Activated naive CD4-positive, alpha-beta T cell treated with anti-CD3 and anti-CD28 coated beads for 36 hours (primary cell): Measurements from ENCODE around the gene CHRD. TPM values are rescaled to one million over a fixed set of nuclear protein-coding genes. Genes with fewer than 3 reads are reported as not detected.

Experiments used
- CTCF ChIA-PET: fragments of 350-600 bp; sonication (Branson Sonifier 250); formaldehyde crosslinking; loops from one replicate; lab custom pipeline; 2021; ENCODE audit warnings: antibody characterized with exemption; lab: Charles Lee
- DNase-seq: peaks from one replicate; pipeline ENCODE4 v3.0.0-alpha.2; 2020
- H3K27ac Mint-ChIP-seq: one replicate; pipeline ENCODE4 v1.8.0; 2021; ENCODE audit warnings: mild to moderate bottlenecking, mixed read lengths
- H3K27me3 Mint-ChIP-seq: one replicate; pipeline ENCODE4 v1.8.0; 2021; ENCODE audit warnings: low read depth, mixed read lengths
- H3K36me3 Mint-ChIP-seq: one replicate; pipeline ENCODE4 v1.8.0; 2021; ENCODE audit warnings: low read depth, mixed read lengths
- H3K4me1 Mint-ChIP-seq: one replicate; pipeline ENCODE4 v1.8.0; 2021; ENCODE audit warnings: low read depth, mixed read lengths
- H3K4me3 Mint-ChIP-seq: one replicate; pipeline ENCODE4 v1.8.0; 2021; ENCODE audit warnings: mild to moderate bottlenecking, moderate library complexity, mixed read lengths
- H3K9me3 Mint-ChIP-seq: one replicate; pipeline ENCODE4 v1.8.0; 2021; ENCODE audit warnings: mixed read lengths
- intact Hi-C: fragments of 100-400 bp; cut with micrococcal nuclease; formaldehyde crosslinking; loops from one replicate; pipeline ENCODE4 v1.15.1; 2023
- total RNA-seq, 2 experiments: library from RNA; stranded (reverse); gene quantifications; one replicate each; pipeline ENCODE4 v1.2.3, GENCODE V29; 2021

CHRD gene
- total RNA-seq, 2 experiments from 2014 or later = not detected

GRCh38 chr3:184389935-184390528 is 10.2 kb downstream of the CHRD start:
- Mint-ChIP-seq H3K4me3 (no peak overlapping the region), H3K36me3 (no peaks in the 10 kb centered on the region), H3K27me3 (peaks cover 6% of the 10 kb centered on the region), H3K27ac (no peak overlapping the region), H3K9me3 (no peaks in the 10 kb centered on the region), H3K4me1 (no peaks in the 10 kb centered on the region)
- intact Hi-C loops = no loop called here
- DNase-seq = no peak
- CTCF ChIA-PET = interaction anchor here (0.9 to 1.0 kb wide), 2 partner anchors 14 to 18 kb away, joined by 3 to 4 read pairs; no protein-coding TSS in a partner anchor

DNA sequence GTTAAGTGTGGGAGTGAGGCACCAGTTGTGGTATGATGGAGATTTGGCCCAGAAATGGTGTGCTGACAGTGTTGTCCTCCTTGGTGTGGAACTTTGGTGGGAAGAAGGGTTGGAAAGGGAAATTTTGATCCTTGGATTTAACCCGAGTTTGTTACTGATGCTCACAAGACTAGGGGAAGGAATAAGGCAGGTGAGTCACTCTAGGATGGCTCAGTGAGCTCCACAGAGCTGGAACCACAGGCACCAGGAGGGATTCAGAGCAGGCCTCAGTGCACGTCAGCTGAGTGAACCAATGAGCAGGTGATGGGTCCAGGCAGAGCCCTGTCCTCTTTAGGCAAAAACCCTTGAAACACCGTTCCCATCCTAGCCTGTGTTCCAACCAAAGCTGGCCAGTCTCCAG is 11.4 kb downstream of the CHRD start:
- Mint-ChIP-seq H3K9me3 (no peaks in the 10 kb centered on the region), H3K27me3 (peaks cover 5% of the 10 kb centered on the region), H3K4me1 (no peaks in the 10 kb centered on the region), H3K4me3 (no peak overlapping the region), H3K36me3 (no peaks in the 10 kb centered on the region), H3K27ac (no peak overlapping the region)
- DNase-seq = no peak
- intact Hi-C loops = no loop called here
- CTCF ChIA-PET = interaction anchor here (0.7 to 1.2 kb wide), 3 partner anchors 18 to 122 kb away, joined by 3 to 4 read pairs (median 3); no protein-coding TSS in a partner anchor

DNA sequence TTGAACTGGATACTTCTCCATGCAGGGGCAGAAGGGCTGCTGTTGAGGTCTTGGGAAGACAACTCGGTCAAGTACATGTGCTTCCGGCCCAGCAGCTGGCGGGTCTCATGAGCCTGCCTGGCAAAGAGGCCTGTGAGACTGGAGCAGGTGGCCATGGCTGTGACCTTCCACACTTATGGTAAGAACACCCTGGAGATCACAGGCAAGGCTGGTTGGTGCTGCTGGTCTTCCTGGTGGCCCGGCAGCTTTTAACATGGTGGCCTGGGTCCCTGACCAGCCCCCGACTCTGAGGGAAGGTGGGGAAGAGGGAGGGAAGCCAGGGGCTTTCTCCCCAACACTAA is 15.4 kb downstream of the CHRD start:
- DNase-seq = no peak
- intact Hi-C loops = no loop called here
- no peak overlapping the region for H3K4me3 Mint-ChIP-seq
- no peaks in the 10 kb centered on the region for H3K9me3 Mint-ChIP-seq
- CTCF ChIA-PET = no interaction called here
- H3K4me1 Mint-ChIP-seq = no peaks in the 10 kb centered on the region
- H3K27me3 Mint-ChIP-seq = peaks cover 7% of the 10 kb centered on the region
- H3K36me3 Mint-ChIP-seq = no peaks in the 10 kb centered on the region
- no peak overlapping the region for H3K27ac Mint-ChIP-seq

GRCh38 chr3:184399410-184399809 is 19.6 kb downstream of the CHRD start:
- Mint-ChIP-seq H3K4me3 (no peak overlapping the region), H3K4me1 (no peaks in the 10 kb centered on the region), H3K9me3 (no peaks in the 10 kb centered on the region), H3K27me3 (peaks cover 14% of the 10 kb centered on the region), H3K27ac (no peak overlapping the region), H3K36me3 (no peaks in the 10 kb centered on the region)
- DNase-seq = no peak
- CTCF ChIA-PET = interaction anchor here (0.6 to 0.7 kb wide), 2 partner anchors 15 to 27 kb away, joined by 4 to 5 read pairs; no protein-coding TSS in a partner anchor
- intact Hi-C loops = no loop called here

- CTCF ChIA-PET = interaction anchor here (0.7 to 1.4 kb wide), 2 partner anchors 34 to 831 kb away, joined by 4 to 5 read pairs; no protein-coding TSS in a partner anchor
These were observed 25.5 kb downstream of the CHRD start for GRCh38 chr3:184405075-184406030.

DNA sequence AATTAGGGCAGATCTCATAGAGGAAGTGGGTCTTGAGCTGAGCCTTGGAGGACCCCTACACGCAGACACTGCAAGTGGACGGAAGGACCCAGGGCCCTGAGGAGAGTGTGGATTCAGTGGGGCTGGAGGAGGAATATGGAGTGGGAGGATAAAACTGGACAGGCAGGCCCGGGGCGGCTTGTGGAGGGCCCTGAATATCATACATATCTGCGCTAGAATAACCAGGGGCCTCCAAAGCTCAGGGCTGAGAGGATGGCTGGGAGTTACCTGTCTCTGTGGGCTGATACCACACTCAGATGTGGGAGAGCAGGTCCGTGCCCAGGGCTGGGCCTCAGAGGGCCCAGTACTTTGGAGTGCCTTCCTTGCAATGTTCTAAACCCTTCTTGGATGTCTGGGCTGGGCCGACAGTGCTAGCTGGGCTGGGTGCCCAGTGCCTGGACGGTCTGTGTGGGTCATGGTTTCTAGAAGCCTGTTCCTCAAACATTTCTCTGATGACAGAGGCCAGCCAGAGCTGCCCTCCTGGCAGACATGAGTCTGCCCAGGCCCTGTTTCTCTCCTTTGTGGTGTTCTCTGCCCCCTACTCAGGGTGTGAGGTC is 29.6 kb downstream of the CHRD start:
- no peak for DNase-seq
- Mint-ChIP-seq H3K36me3 (no peaks in the 10 kb centered on the region), H3K9me3 (no peaks in the 10 kb centered on the region), H3K27me3 (no peaks in the 10 kb centered on the region), H3K27ac (no peak overlapping the region), H3K4me1 (no peaks in the 10 kb centered on the region), H3K4me3 (no peak overlapping the region)
- CTCF ChIA-PET = interaction anchor here (1.1 kb wide), 1 partner anchor 104 kb away, joined by 4 read pairs; no protein-coding TSS in a partner anchor
- intact Hi-C loops = no loop called here

More at GRCh38 chr3:184405075-184406030, 25.5 kb downstream of the CHRD start:
- no peaks in the 10 kb centered on the region for H3K9me3 Mint-ChIP-seq
- H3K27me3 Mint-ChIP-seq = peaks cover 9% of the 10 kb centered on the region
- no peak overlapping the region for H3K4me3 Mint-ChIP-seq
- H3K27ac Mint-ChIP-seq = no peak overlapping the region
- H3K36me3 Mint-ChIP-seq = no peaks in the 10 kb centered on the region
- intact Hi-C loops = no loop called here
- no peak for DNase-seq
- no peaks in the 10 kb centered on the region for H3K4me1 Mint-ChIP-seq

DNA sequence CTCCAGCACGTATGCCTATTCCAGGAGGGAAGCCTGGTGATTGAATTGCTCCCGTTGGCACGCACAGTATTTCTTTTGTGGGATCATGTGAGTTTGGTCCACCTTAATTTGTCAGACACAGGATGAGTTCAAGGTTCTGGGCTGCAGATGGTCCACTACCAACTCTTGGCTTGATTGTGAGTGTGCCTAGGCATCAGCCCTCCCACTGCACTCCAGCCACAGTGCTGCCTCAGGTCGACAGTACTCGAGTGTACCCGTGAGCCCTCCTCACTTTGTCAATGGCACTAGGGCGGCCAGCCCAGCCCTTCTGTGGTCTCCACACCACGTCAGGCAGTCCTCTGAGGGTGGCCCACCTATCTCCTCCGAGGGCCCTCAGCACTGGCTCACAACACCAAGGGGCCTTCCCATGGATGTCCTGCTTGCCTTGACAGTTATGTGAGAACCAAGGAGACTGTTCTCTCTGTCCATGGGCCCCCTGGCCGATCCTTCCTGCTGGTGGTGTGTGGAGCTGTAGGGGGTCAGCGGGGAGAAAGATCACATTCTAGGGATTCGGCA is 30.2 kb downstream of the CHRD start:
- H3K27ac Mint-ChIP-seq = no peak overlapping the region
- DNase-seq = no peak
- no peak overlapping the region for H3K4me3 Mint-ChIP-seq
- H3K36me3 Mint-ChIP-seq = no peaks in the 10 kb centered on the region
- CTCF ChIA-PET = interaction anchor here (1.1 kb wide), 1 partner anchor 104 kb away, joined by 4 read pairs; no protein-coding TSS in a partner anchor
- H3K27me3 Mint-ChIP-seq = no peaks in the 10 kb centered on the region
- intact Hi-C loops = no loop called here
- no peaks in the 10 kb centered on the region for H3K4me1 Mint-ChIP-seq
- no peaks in the 10 kb centered on the region for H3K9me3 Mint-ChIP-seq

DNA sequence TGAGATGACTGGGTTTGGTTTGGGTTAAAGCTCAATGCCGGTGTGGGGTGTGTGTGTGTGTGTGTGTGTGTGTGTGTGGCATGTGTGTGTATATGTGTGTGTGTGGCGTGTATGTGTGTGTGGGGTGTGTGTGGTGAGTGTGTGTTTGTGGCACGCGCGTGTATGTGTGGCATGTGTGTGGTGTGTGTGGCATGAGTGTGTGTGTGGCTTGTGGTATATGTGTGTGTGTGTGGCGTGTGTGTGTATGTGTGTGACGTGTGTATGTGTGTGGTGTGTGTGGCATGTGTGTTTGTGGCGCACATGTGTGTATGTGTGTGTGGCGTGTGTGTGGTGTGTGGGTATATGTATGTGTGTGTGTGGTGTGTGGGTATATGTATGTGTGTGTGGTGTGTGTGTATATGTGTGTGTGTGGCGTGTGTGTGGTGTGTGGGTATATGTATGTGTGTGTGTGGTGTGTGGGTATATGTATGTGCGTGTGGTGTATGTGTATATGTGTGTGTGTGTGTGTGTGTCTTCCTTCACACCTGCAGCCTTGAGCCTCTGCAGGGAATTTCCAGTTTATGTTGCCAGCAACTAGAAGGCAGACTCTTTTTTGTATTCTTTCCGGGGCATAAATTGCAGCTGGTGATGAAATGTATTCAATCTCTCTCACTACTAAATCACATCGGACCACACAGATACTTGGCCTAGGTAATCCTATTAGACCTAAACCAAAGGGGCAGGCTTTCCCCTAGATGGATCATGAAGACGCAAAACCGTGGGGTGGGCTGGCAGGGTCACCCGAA is 34.8 kb downstream of the CHRD start:
- Mint-ChIP-seq H3K4me3 (no peak overlapping the region), H3K27ac (no peak overlapping the region), H3K36me3 (no peaks in the 10 kb centered on the region), H3K9me3 (no peaks in the 10 kb centered on the region), H3K4me1 (no peaks in the 10 kb centered on the region), H3K27me3 (no peaks in the 10 kb centered on the region)
- intact Hi-C loops = no loop called here
- DNase-seq = no peak
- CTCF ChIA-PET = interaction anchor here (0.6 to 1.6 kb wide), 4 partner anchors 99 to 520 kb away, joined by 3 to 7 read pairs (median 4); no protein-coding TSS in a partner anchor

DNA sequence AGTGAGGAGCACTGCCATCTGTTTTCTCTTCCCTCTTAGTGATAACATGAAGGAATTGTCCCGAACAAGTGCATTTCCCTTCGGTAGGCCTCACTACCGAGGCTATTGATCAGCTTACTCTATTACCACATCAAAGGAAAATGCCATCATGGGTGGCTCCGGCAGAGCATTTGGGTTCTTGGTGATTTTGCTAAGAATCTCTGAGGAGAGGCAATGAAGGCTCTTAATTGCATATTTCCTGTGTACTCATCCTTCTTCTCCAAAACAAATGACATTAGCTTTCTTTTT is 35.3 kb downstream of the CHRD start:
- no peaks in the 10 kb centered on the region for H3K9me3 Mint-ChIP-seq
- no peak overlapping the region for H3K27ac Mint-ChIP-seq
- no peaks in the 10 kb centered on the region for H3K27me3 Mint-ChIP-seq
- no peaks in the 10 kb centered on the region for H3K36me3 Mint-ChIP-seq
- no peaks in the 10 kb centered on the region for H3K4me1 Mint-ChIP-seq
- intact Hi-C loops = no loop called here
- DNase-seq = no peak
- CTCF ChIA-PET = interaction anchor here (0.6 kb wide), 2 partner anchors 188 to 520 kb away, joined by 3 to 7 read pairs; no protein-coding TSS in a partner anchor
- no peak overlapping the region for H3K4me3 Mint-ChIP-seq

- no peak overlapping the region for H3K27ac Mint-ChIP-seq
- no peaks in the 10 kb centered on the region for H3K9me3 Mint-ChIP-seq
- intact Hi-C loops = loop anchor here (1.0 kb wide), 4 partner anchors 46 to 124 kb away; no protein-coding TSS in a partner anchor
- H3K4me1 Mint-ChIP-seq = no peaks in the 10 kb centered on the region
- no peak overlapping the region for H3K4me3 Mint-ChIP-seq
- peak; percentile 78 for DNase-seq
- CTCF ChIA-PET = interaction anchor here (0.6 to 5.2 kb wide), 14 partner anchors 14 to 139 kb away, joined by 3 to 52 read pairs (median 3); no protein-coding TSS in a partner anchor
- no peaks in the 10 kb centered on the region for H3K27me3 Mint-ChIP-seq
- no peaks in the 10 kb centered on the region for H3K36me3 Mint-ChIP-seq
These were observed 37.9 kb downstream of the CHRD start for GRCh38 chr3:184417619-184418327.

- CTCF ChIA-PET = interaction anchor here (0.9 to 5.2 kb wide), 7 partner anchors 9 to 125 kb away, joined by 3 to 52 read pairs (median 5); no protein-coding TSS in a partner anchor
- Mint-ChIP-seq H3K27ac (no peak overlapping the region), H3K36me3 (no peaks in the 10 kb centered on the region), H3K27me3 (no peaks in the 10 kb centered on the region), H3K4me1 (no peaks in the 10 kb centered on the region), H3K4me3 (no peak overlapping the region), H3K9me3 (no peaks in the 10 kb centered on the region)
- no peak for DNase-seq
- intact Hi-C loops = no loop called here
These were observed 39.3 kb downstream of the CHRD start for GRCh38 chr3:184419171-184419570.
